Panc1 (cell line): Measurements from ENCODE around the gene MPP3. TPM values are rescaled to one million over a fixed set of nuclear protein-coding genes. Genes with fewer than 3 reads are reported as not detected.

Experiments used
- ATAC-seq: fragments of 200-7000 bp; cut with Tn5 transposase; 2 replicates; pipeline ENCODE4 v1.9.1; 2020; ENCODE audit warnings: mild to moderate bottlenecking, moderate library complexity
- BruUV-seq: library from RNA; stranded (reverse); fragments of 400-500 nt; replicated peaks from 2 replicates; lab custom pipeline; 2021; lab: Mats Ljungman, UMichigan
- CTCF ChIA-PET: fragments of 300-600 bp; sonication (Branson Sonifier 250); formaldehyde crosslinking; loops from one replicate; lab custom pipeline; 2022; ENCODE audit warnings: antibody characterized with exemption; lab: Charles Lee
- POLR2A ChIA-PET: fragments of 300-600 bp; sonication (Branson Sonifier 250); formaldehyde crosslinking; loops from one replicate; lab custom pipeline; 2022; ENCODE audit warnings: antibody characterized with exemption; lab: Charles Lee
- DNase-seq: peaks from one replicate; pipeline ENCODE4 v3.0.0-alpha.2; 2010; ENCODE audit warnings: low read depth, low spot score
- H3K27ac ChIP-seq: 2 replicates; pipeline ENCODE4 v1.5.1; 2011; ENCODE audit warnings: mild to moderate bottlenecking, low read length, inconsistent platforms
- H3K27me3 ChIP-seq: fragments of 200-500 bp; sonication (Bioruptor generic); 2 replicates; pipeline ENCODE4 v1.6.0; 2014; ENCODE audit warnings: low read length, inconsistent platforms; ENCODE audit not compliant: control insufficient read depth, insufficient read depth
- H3K36me3 ChIP-seq: fragments of 200-500 bp; sonication (Bioruptor generic); 2 replicates; pipeline ENCODE4 v1.5.1; 2014; ENCODE audit warnings: inconsistent platforms, mild to moderate bottlenecking, low read length, moderate library complexity; ENCODE audit not compliant: control insufficient read depth, insufficient read depth
- H3K4me1 ChIP-seq: 2 replicates; pipeline ENCODE4 v1.5.1; 2011; ENCODE audit warnings: inconsistent platforms, mild to moderate bottlenecking, low read length, moderate library complexity; ENCODE audit not compliant: control insufficient read depth, insufficient read depth
- H3K4me3 ChIP-seq, 2 experiments: 2 replicates each; pipeline ENCODE4 v1.5.1; 2011 to 2012; ENCODE audit warnings: low read depth in 2 of 2, low read length in 2 of 2, mild to moderate bottlenecking in 2 of 2, inconsistent platforms in 1 of 2, moderate library complexity in 1 of 2
- H3K9me3 ChIP-seq: fragments of 200-500 bp; sonication (Bioruptor generic); 2 replicates; pipeline ENCODE4 v1.5.1; 2014; ENCODE audit warnings: low read depth, mild to moderate bottlenecking, inconsistent platforms, low read length, moderate library complexity; ENCODE audit not compliant: control insufficient read depth, insufficient read depth
- POLR2AphosphoS5 ChIP-seq: IDR thresholded peaks from 2 replicates; pipeline ENCODE4 v1.6.1; 2012; ENCODE audit warnings: mild to moderate bottlenecking, low read depth, low read length, moderate library complexity
- SIN3A ChIP-seq: IDR thresholded peaks from 2 replicates; pipeline ENCODE4 v1.6.1; 2012; ENCODE audit warnings: low read depth, mild to moderate bottlenecking, low read length, moderate library complexity, borderline replicate concordance; ENCODE audit not compliant: insufficient read depth
- TCF7L2 ChIP-seq: IDR thresholded peaks from 2 replicates; pipeline ENCODE4 v1.6.1; 2011; ENCODE audit warnings: mild to moderate bottlenecking, low read depth, low read length, inconsistent platforms
- in situ Hi-C: cut with HindIII; loops from 2 replicates; pipeline ENCODE4 v1.10.0; 2016; ENCODE audit warnings: low sequenced_read_pairs, low pct_unique_long_range_greater_than_20kb
- intact Hi-C: fragments of 100-400 bp; cut with micrococcal nuclease; formaldehyde crosslinking; loops from one replicate; pipeline ENCODE4 v1.10.0; 2022; ENCODE audit not compliant: unreplicated experiment
- total RNA-seq: library from RNA; stranded (reverse); gene quantifications from one replicate; pipeline ENCODE4 v1.2.1, GENCODE V29; 2021; ENCODE audit not compliant: unreplicated experiment
- TF ChIP-seq, protein P1 (sequence below): fragments of 450-650 bp; IDR thresholded peaks from 2 replicates; pipeline ENCODE4 v1.5.1; 2017; ENCODE audit warnings: mild to moderate bottlenecking
- TF ChIP-seq, protein P2 (sequence below), 2 experiments: IDR thresholded peaks; 2 replicates each; pipeline ENCODE4 v1.6.1; 2011 to 2012; ENCODE audit warnings: low read depth in 2 of 2, control low read depth in 1 of 2, low read length in 1 of 2, mild to moderate bottlenecking in 1 of 2, moderate library complexity in 1 of 2; ENCODE audit not compliant: insufficient read depth in 1 of 2

Gene MPP3
- total RNA-seq, 1 experiment from 2014 or later = 7.1 TPM

DNA sequence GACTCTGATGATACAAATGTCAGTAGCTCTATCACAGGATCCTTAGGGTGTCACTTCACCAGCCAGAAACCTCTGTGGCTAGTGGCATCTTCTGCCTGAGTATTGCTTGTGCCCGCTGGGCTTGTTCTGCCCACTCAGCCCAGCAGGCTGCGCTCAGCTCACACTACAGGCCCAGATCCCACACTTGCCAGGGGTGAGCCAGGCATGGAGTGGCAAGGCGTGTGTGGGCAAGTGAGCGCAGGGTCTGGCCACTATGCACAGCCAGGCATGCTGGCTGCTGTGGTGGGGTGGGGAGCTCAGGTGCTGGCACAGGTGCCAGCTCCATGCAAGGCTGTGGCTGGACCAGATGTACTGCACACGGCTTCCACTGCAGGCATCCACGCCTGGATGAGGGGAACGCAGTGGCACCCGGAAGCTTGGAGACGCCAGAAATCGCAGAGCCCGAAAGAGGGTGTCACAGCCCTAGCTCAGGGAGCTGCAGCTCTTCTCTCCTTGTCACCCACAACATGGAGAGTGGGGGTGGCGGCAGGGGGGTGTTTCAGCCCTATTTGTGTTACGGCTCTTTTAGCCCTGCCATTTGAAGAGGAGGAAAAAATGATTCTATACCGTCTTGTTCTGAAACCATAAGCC is 42.5 kb downstream of the MPP3 start:
- no peaks in the 10 kb centered on the region for H3K4me1 ChIP-seq
- no peaks in the 10 kb centered on the region for H3K27me3 ChIP-seq
- peak; percentile 78 for ATAC-seq
- H3K27ac ChIP-seq = no peak overlapping the region
- intact Hi-C loops = no loop called here
- no TSS peak for BruUV-seq
- H3K4me3 ChIP-seq = no peak overlapping the region
- no peaks in the 10 kb centered on the region for H3K36me3 ChIP-seq
- ChIA-PET CTCF (interaction anchor here (0.6 to 0.9 kb wide), 2 partner anchors 56 to 61 kb away, joined by 4 to 6 read pairs; no protein-coding TSS in a partner anchor), POLR2A (no interaction called here)
- in situ Hi-C loops = no loop called here
- DNase-seq = no peak
- TF ChIP-seq SIN3A = no peak
- TF ChIP-seq, protein P1, sequence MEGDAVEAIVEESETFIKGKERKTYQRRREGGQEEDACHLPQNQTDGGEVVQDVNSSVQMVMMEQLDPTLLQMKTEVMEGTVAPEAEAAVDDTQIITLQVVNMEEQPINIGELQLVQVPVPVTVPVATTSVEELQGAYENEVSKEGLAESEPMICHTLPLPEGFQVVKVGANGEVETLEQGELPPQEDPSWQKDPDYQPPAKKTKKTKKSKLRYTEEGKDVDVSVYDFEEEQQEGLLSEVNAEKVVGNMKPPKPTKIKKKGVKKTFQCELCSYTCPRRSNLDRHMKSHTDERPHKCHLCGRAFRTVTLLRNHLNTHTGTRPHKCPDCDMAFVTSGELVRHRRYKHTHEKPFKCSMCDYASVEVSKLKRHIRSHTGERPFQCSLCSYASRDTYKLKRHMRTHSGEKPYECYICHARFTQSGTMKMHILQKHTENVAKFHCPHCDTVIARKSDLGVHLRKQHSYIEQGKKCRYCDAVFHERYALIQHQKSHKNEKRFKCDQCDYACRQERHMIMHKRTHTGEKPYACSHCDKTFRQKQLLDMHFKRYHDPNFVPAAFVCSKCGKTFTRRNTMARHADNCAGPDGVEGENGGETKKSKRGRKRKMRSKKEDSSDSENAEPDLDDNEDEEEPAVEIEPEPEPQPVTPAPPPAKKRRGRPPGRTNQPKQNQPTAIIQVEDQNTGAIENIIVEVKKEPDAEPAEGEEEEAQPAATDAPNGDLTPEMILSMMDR = peak; percentile 46
- TF ChIP-seq, protein P2, sequence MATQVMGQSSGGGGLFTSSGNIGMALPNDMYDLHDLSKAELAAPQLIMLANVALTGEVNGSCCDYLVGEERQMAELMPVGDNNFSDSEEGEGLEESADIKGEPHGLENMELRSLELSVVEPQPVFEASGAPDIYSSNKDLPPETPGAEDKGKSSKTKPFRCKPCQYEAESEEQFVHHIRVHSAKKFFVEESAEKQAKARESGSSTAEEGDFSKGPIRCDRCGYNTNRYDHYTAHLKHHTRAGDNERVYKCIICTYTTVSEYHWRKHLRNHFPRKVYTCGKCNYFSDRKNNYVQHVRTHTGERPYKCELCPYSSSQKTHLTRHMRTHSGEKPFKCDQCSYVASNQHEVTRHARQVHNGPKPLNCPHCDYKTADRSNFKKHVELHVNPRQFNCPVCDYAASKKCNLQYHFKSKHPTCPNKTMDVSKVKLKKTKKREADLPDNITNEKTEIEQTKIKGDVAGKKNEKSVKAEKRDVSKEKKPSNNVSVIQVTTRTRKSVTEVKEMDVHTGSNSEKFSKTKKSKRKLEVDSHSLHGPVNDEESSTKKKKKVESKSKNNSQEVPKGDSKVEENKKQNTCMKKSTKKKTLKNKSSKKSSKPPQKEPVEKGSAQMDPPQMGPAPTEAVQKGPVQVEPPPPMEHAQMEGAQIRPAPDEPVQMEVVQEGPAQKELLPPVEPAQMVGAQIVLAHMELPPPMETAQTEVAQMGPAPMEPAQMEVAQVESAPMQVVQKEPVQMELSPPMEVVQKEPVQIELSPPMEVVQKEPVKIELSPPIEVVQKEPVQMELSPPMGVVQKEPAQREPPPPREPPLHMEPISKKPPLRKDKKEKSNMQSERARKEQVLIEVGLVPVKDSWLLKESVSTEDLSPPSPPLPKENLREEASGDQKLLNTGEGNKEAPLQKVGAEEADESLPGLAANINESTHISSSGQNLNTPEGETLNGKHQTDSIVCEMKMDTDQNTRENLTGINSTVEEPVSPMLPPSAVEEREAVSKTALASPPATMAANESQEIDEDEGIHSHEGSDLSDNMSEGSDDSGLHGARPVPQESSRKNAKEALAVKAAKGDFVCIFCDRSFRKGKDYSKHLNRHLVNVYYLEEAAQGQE (IDR thresholded peaks at IDR 0.05; ENCODE audit: insufficient read depth in 1 of 2, low read depth in 2 of 2, low read length in 1 of 2) = no peak
- no peak for TF ChIP-seq TCF7L2
- TF ChIP-seq POLR2AphosphoS5 = no peak
- no peaks in the 10 kb centered on the region for H3K9me3 ChIP-seq

DNA sequence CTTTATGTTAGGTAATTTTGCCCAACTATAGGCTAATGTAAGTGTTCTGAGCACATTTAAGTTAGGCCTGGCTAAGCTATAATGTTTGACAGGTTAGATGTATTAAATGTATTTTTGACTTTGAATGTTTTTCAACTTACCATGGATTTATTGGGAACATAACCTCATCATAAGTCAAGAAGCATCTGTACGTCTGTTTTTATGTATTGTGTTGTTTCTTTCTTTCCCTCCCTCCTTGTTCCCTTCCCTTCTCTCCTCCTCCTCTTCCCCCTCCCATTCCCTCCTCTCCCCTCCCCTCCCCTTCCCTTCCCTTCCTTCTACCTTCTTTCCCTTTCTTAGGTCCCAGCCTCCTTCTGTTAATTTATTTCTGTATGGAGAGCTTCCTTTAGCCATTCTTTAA is 43.5 kb downstream of the MPP3 start:
- Histone ChIP-seq H3K36me3 (no peaks in the 10 kb centered on the region), H3K4me1 (no peaks in the 10 kb centered on the region), H3K9me3 (no peaks in the 10 kb centered on the region), H3K27me3 (no peaks in the 10 kb centered on the region), H3K27ac (no peak overlapping the region), H3K4me3 (no peak overlapping the region)
- POLR2A ChIA-PET = interaction anchor here (0.7 kb wide), 1 partner anchor 209 kb away, joined by 3 read pairs; no protein-coding TSS in a partner anchor
- TF ChIP-seq SIN3A = no peak
- TF ChIP-seq, protein P2 (IDR thresholded peaks at IDR 0.05; ENCODE audit: insufficient read depth in 1 of 2, low read depth in 2 of 2, low read length in 1 of 2) = no peak
- TF ChIP-seq POLR2AphosphoS5 = no peak
- TF ChIP-seq TCF7L2 = no peak
- TF ChIP-seq, protein P1 = no peak
- DNase-seq (no peak), ATAC-seq (no peak)
- in situ Hi-C loops (no loop called here), intact Hi-C loops (no loop called here)
- CTCF ChIA-PET = interaction anchor here (0.6 to 0.9 kb wide), 3 partner anchors 26 to 62 kb away, joined by 4 to 6 read pairs (median 5); no protein-coding TSS in a partner anchor
- no TSS peak for BruUV-seq
